Activated CD4-positive, alpha-beta T cell treated with anti-CD3 and anti-CD28 coated beads, Interleukin-2, amount 50 U/mL, for 1 hour (primary cell): ENCODE results near the gene DNAH17.

Experiments used
- DNase-seq: peaks from one replicate; pipeline ENCODE4 v3.0.0-alpha.2; 2020

The DNAH17 gene

GRCh38 chr17:78573955-78574354, 3.2 kb downstream of the DNAH17 start:
- DNase-seq = no peak

- DNase-seq = no peak
These were observed 4.7 kb downstream of the DNAH17 start for GRCh38 chr17:78572239-78573205.

- no peak for DNase-seq
These were observed 5.9 kb downstream of the DNAH17 start for GRCh38 chr17:78571329-78571728.

GRCh38 chr17:78568494-78569115, 8.6 kb downstream of the DNAH17 start:
- no peak for DNase-seq

- no peak for DNase-seq
These were observed 9.2 kb downstream of the DNAH17 start for GRCh38 chr17:78567991-78568390.

GRCh38 chr17:78566947-78567346, 10.2 kb downstream of the DNAH17 start:
- DNase-seq = no peak

- no peak for DNase-seq
These were observed 13.7 kb downstream of the DNAH17 start for GRCh38 chr17:78563189-78564145.

- DNase-seq = no peak
These were observed 14.5 kb downstream of the DNAH17 start for GRCh38 chr17:78562734-78563133.

- no peak for DNase-seq
These were observed 16.0 kb downstream of the DNAH17 start for GRCh38 chr17:78561166-78561565.

- no peak for DNase-seq
These were observed 16.5 kb downstream of the DNAH17 start for GRCh38 chr17:78560731-78561130.

- no peak for DNase-seq
These were observed 17.3 kb downstream of the DNAH17 start for GRCh38 chr17:78559749-78560368.

- DNase-seq = no peak
These were observed 18.2 kb downstream of the DNAH17 start for GRCh38 chr17:78558989-78559388.

GRCh38 chr17:78558181-78558850, 18.9 kb downstream of the DNAH17 start:
- DNase-seq = no peak

- DNase-seq = no peak
These were observed 19.6 kb downstream of the DNAH17 start for GRCh38 chr17:78557598-78558039.

GRCh38 chr17:78556812-78557211, 20.4 kb downstream of the DNAH17 start:
- no peak for DNase-seq

- no peak for DNase-seq
These were observed 21.3 kb downstream of the DNAH17 start for GRCh38 chr17:78555746-78556401.

GRCh38 chr17:78550464-78550863, 26.7 kb downstream of the DNAH17 start:
- no peak for DNase-seq

- DNase-seq = no peak
These were observed 28.5 kb downstream of the DNAH17 start for GRCh38 chr17:78548725-78549124.

GRCh38 chr17:78547035-78547434, 30.2 kb downstream of the DNAH17 start:
- DNase-seq = no peak

GRCh38 chr17:78546476-78546875, 30.7 kb downstream of the DNAH17 start:
- no peak for DNase-seq
